Activated CD8-positive, alpha-beta memory T cell treated with anti-CD3 and anti-CD28 coated beads, Interleukin-2, amount 50 U/mL, for 1 hour (primary cell): ENCODE data around the gene ST7.
A peak's percentile ranks its signal among the peaks of the same experiment; 100 is the strongest.
"Not testable (repeated sequence)": the region's sequence is repeated elsewhere in the genome, so short reads cannot be mapped to it uniquely, and the experiment has no call there.

ENCODE experiments used
- DNase-seq: peaks from one replicate; pipeline ENCODE4 v3.0.0-alpha.2; 2020; ENCODE audit errors: extremely low read depth

The ST7 gene, protein sequence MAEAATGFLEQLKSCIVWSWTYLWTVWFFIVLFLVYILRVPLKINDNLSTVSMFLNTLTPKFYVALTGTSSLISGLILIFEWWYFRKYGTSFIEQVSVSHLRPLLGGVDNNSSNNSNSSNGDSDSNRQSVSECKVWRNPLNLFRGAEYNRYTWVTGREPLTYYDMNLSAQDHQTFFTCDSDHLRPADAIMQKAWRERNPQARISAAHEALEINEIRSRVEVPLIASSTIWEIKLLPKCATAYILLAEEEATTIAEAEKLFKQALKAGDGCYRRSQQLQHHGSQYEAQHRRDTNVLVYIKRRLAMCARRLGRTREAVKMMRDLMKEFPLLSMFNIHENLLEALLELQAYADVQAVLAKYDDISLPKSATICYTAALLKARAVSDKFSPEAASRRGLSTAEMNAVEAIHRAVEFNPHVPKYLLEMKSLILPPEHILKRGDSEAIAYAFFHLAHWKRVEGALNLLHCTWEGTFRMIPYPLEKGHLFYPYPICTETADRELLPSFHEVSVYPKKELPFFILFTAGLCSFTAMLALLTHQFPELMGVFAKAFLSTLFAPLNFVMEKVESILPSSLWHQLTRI

DNA sequence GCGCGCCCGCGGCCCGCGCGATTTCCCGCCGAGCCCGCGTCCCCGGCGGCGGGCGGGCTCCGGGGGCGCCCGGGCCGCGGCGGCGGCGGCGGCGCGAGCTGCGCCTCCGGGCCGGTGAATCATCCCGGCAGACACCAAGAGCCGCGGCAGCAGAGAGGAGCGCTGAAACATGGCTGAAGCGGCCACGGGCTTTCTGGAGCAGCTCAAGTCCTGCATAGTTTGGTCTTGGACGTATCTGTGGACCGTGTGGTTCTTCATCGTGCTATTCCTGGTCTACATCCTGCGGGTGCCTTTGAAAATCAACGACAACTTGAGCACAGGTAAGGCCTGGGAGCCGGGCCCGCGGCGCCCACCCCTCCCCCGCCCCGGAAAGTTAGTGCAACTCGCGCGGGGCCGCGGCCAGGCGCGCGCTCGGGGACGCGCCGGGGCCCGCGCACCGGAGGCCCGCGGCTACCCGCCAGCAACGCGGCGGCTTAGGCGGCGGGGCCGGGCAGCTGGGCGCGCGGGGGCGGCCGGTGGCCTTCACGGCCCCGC is at the start of gene ST7:
Gene ST7, plus strand, starts transcription at position 130 of the 534 bp plus-strand sequence. Its CDS starts 40 bp downstream, at position 170.
- DNase-seq, result peak; percentile 25

DNA sequence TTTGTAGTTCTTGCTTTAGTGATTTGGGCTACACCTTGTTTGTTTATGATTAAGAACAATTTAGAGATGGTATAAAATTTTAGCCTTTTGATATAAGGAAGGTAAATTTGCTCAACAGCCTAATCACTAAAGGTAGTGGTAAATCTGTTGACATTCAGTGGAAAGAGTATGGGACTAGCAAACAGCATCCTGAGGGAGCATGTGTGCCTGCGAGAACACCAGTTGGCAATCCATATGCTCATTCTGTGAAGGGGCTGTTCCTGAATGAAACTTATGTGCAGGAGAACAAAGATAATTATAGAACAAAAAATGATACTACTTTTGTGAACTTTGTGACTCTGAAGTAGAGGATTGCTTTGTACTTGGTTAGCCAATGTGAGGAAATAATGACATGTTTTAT is 46.9 kb upstream of the ST7 start:
- DNase-seq, result no peak

DNA sequence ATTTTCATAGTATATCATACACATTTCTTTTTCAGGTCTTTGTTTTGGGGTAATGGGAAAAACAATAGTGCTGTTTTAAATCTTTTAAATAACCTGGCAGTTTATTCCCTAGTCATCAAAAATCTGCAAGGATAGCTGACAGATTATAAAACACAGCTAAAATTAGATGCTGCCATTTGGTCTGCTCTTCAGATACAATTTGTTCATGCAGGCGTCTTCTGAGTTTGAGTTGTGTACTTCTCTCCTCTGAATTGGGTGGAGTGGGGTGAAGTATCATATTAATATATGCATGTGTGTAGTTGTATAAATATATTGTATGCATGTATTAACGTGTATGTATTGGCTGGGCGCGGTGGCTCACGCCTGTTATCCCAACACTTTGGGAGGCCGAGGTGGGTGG is 42.9 kb upstream of the ST7 start:
- DNase-seq, result no peak

DNA sequence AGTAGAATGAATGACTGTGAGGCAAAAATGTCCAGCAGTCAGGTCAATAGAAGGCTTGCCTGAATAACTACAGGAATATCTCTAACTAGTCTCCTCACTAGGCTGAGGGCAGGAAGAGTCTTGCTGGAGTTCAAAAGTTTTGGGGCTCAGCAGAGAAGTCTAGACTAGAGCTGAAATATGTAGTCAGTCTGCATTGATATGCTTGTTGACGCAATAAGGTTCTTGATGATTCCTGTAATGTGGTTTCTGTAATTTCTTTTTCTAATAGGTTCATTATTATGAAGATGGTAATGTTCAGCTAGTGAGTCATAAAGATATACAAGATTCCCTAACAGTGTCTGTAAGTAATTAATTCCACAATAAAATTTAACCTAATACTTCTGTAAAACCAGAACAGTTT is 41.5 kb upstream of the ST7 start:
- no peak for DNase-seq

DNA sequence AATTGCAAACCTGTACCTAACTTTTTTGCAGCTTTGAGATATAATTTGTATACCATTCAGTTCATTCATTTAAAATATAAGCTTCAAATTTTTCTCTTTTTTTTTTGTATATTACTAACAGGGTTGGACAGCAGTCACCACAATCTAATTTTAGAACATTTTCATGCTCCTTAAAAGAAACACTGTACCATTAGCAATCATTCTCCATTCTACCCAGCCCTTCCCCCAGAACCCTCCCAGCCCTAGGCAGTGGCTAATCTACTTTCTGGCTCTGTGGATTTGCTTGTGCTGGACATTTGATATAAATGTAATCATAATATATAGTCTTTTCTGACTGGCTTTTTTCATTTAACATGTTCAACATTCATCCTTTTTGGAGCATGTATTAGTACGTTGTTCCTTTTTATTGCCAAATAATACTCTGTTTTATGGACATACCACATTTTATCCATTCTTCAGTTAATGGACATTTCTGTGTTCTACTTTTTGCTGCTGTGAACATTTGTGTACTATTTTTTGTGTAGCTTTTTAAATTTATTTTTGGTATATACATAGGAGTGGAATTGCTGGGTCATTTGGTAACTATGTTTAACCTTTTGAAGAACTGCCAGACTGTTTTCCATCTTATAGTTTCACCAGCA is 40.9 kb upstream of the ST7 start:
- no peak for DNase-seq

DNA sequence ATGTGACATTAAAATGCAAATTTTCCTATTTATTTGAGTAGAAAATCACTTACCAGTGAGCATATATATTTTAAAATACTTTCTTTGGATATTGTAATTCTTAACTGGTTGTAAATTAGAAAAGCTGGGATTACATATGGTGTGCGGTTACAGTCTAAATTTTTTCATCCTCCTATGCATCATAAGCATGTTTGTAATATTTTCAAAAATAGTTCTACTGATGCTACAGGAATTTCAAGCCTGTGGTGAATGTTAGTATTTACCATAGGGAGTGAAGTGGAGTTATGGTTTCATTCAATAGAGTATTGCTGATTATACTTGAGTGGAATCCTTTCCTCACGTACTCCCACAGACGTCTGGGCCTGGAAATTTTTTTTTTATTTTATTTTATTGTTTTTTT is 34.6 kb upstream of the ST7 start:
- no peak for DNase-seq

DNA sequence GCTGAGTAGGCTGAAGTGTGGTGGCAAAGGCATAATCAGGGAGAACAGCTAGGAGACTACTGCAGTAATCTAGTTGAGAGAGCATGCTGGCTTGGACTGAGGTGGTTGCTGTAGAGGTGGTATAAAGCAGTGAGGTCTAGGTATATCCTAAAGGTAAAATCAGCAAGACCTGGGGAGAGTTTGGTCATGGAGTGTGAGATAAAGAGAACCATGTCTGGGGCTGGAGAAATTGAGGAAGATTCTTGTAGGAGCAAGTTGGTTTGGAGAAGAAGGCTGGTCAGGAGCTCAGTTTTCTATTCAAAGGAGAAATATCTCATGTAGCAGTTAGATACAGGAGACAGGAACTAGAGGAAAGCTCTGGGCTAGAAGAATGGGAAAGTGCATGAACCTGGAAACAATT is 32.9 kb upstream of the ST7 start:
- no peak for DNase-seq

DNA sequence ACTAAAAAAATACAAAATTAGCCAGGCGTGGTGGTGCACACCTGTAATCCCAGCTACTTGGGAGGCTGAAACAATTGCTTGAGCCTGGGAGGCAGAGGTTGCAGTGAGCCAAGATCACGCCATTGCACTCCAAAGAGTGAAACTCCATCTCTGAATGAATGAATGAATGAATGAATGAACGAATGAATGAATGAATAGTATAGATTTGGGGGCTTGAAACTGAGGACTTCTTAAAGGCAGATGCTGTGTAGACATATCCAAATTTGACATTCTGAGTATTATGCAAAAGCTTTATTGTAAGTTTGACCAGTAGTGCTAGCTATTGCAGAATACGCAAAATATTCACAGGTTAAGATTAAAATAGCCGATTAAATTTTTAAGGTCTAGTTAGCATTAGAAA is 30.8 kb upstream of the ST7 start:
- no peak for DNase-seq

DNA sequence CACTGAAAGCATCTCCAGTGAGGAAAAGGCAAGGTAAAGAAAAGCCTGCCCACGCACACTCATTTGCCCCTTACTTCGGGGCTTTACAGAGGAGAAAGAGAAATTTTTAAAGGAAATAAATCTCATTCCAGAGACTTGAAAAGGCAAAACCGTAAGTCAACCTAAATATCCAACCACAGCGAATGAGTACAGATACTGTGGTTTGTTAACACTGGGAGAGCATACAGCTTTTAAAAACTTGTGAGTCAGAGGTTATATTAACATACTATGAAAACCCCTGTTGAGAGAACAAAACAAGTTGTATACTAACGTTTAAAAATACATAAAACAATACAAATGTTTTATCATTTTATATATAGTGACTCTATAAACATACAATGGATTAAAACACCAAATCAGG is 28.6 kb upstream of the ST7 start:
- no peak for DNase-seq

DNA sequence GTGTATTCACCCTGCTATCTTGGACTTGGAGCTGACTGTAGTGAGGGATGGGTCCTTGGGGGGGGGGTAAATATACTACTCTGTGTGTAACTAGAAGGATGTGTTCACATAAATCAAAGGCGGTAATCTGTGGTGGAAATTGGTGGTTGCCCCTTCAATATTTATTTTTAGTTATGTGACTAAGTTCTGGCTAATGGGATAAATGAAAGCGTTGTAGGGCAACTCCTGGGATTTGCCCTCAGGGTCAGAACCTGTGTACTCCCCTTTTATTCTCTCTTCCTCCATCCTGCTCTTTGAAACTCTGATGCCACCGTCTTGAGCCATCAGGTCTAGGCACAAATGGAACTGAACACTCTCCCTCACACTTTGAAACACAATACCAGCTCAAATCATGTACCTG is 24.3 kb upstream of the ST7 start:
- DNase-seq, result no peak

DNA sequence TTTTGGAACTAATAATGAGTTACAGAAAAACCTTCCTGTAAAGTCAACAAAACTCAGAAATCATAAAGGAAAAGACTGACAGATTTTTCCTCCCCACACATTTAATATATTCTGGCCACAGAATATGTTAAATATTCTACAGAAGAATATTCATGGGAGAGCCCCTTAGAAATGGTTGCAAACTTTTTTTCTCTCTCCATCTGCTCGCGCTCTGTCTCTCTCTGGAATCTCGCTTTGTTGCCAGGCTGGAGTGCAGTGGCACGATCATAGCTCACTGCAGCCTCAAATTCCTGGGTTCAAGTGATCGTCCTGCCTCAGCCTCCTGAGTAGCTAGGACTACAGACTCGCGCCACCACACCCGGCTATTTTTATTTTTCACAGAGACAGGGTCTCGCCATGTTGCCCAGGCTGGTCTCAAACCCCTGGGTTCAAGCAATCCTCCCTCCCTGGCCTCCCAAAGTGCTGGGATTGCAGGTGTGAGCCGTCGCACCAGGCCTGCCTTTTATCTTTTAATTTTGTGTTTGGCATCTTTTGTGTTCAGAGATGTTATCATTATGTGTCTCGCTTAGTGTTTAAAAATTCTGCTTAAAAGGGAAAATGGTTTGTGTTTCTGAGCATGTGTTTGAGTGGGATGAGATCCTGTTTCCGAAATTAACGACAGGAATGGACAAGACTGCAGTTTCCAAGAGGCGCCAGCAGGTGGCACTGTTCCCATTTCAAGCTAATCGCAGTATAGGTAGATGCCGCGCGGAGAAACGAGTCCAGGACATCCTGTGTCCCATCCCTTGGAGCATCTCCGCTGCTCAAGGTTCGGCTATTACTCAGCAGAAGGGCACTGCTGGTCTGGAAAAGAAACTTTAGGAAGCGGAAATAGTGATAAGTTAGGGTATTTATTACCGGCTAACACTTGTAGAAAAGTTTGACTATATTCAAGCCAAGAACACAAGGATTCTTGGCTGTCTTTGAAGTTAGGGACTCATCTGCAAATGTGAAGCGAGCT is 23.1 kb upstream of the ST7 start:
- peak; percentile 33 for DNase-seq

DNA sequence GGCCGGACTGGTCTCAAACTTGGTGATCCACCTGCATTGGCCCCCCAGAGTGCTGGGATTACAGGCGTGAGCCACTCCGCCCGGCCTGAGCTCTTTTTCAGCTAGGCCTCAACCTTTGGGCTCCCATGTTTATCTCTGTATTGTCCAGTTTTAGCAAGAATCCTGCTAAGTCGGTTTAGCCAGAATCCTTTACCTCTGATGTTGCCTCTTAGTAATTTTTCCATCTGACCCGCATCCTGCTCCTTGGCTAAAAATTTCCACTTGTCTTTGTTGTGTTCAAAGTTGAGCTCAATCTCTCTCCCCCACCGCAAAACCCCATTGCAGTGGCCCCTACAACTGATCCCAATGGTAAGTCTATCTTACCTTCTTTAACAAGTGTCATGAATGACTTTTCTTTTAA is 20.7 kb upstream of the ST7 start:
- no peak for DNase-seq

DNA sequence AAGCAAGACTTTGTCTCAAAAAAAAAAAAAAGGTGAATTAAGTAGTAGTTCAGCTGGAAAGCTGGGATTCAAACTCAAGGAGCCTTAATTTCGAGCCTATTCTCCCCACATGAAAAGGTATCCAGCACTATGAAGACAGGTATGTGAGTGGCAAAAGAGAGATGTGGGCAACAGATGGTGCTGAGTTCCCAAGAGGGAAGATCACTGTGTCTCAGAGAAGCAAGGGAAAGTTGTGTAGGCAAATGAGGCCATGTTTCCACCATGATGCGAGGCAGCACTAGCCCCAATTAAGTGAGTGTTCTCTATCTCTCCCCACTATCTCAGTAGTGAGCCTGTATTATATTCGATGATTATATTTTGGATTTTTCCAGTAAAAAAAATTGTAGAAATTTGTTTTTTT is 19.8 kb upstream of the ST7 start:
- DNase-seq, result no peak

DNA sequence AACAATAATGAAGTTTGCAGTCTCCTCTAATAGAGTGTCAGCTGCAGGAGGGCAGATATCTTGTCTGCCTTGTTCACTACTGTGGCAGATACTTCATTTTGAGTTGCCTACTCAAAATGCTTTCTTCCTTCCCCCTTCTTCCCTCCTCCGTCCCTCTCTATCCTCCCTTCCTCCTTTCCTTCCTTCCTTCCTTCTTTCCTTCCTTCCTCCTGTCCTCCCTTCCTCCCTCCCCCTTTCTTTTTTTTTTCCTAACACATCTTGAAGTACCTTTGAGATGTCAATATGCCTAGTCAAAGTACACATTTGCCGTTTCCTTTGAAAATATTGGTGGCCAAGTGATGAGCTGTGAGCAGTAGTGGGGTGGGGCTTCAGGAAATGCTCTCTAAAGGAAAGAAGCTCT is 18.7 kb upstream of the ST7 start:
- no peak for DNase-seq

DNA sequence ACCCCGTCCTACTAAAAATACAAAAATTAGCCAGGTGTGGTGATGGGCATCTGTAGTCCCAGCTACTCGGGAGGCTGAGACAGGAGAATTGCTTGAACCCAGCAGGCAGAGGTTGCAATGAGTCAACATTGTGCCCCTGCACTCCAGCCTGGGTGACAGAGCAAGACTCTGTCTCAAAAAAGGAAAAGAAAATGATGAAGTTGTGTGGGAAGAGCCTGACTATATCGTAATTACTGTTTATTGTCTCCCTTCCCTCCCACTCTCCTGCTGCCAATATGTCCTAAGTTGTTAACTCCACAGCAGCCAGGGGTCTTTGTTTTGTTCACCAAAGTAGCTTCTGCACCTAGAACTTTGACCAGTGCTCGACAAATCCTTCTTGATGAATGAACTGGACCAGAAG is 16.5 kb upstream of the ST7 start:
- not testable (repeated sequence) for DNase-seq

DNA sequence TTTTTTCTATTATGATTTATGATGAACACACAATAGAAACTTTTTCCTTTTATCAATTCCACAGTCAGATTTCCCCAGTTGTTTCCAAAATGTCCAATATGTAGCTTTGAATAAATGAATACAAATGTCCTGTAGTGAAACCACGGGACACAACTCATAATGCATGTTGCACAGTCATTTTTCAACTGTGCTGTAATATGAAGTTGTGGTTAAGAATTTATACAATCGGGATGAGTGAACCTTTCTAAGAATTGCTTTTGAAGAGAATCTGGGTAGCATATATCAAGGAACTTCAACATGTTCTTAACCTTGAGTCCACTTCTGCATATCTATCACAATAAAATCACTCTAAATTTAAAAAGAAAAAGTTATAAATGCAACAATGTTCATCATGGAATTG is 14.6 kb upstream of the ST7 start:
- no peak for DNase-seq

DNA sequence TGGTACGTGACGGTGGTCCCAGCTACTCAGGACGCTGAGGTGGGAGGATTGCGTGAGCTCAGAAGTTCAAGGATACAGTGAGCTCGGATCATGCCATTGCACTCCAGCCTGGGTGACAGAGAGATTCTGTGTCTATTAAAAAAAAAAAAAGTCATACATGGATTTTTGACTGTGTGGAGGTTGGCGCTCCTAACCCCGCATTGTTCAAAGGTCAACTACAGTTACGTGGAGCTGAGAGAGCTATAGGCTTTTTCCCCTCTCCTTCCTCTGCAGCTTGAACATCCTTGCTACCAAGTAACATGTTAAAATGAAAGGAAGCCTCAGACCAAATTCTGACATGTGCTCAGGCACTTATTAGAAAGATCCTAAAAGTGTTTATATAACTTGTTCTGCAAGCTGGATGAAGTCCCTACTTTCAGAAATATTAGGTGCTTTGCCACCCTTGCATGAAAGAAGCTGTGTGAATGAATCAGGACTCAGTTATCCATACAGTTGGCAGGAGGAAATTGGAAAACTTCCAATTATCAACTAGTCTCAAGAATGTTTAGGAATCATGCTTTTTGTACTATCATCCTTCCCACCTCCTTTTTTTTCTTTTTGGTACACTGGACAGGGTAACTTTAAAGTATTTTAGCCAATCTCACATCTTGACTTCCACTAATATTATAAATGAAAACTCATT is 12.5 kb upstream of the ST7 start:
- no peak for DNase-seq

DNA sequence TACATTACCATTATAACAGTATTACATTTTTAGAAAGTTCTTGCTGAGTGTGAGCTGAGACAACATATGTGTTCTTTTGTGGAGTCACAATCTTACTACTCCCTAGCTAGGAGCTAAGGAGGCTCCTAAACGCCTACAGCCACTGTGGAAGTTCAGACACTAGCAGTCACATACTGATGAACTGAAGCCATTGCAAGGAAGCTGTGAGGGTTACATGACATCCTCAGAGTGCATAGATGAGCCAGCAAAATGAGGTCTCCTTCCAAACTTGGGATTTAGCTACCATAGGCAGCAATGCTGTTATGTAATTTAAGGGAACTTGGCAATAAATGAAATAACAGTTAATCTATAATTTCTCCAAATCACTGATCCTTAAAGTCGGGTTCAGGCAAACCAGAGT is 10.8 kb upstream of the ST7 start:
- no peak for DNase-seq

DNA sequence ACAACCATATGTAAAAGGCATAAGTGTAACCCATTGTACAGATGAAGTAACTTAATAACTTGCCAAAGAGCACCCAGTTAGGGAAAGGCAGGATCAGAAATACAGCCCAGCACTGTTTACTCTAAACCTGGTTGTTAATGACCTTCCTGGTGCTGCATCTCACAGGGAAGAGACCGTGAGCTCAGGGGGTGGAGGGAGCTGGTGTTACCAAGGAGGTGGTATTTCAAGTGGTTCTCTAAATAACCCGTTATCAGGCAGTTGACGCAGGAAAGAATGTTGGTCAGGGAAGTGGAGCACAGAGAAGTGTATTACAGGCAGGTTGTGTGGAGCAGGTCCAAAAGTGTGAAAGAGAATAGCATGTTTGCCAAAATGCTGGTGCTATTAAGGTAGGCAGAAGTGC is 4.4 kb upstream of the ST7 start:
- no peak for DNase-seq

DNA sequence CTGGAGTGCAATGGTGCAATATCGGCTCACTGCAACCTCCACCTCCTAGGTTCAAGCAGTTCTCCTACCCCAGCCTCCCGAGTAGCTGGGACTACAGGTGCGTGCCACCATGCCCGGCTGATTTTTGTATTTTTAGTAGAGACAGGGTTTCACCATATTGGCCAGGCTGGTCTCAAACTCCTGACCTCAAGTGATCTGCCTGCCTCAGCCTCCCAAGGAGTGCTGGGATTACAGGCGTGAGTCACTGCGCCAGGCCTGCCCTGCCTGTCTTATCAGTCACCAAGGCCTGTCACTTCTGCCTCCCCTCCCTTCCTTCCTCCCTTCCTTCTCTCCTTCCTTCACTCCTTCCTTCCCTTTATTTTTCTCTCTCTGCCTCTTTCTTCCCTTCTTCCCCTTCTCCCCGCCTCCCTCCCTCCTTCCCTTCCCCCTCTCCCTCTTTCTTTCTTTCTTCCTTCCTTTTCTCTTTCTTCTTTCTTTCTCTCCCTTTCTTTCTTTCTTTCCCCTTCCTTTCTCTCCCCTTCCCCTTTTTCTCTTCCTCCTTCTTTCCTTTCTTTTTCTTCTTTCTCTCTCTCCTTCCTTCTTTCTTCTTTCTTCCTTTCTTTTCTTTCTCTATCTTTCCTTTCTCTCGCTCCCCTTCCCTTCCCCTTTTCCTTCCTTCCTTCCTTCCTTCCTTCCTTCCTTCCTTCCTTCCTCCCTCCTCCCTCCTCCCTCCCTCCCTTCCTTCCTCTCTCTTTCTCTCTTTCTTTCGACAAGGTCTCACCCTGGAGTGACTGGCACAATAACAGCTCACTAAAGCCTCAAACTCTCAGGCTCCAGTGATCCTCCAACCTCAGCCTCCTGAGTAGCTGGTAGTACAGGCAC is 3.1 kb upstream of the ST7 start:
- DNase-seq, result no peak
